Astrocyte (in vitro differentiated cells and primary cell): ENCODE data around the gene ACSS3.
"Not testable (repeated sequence)": the region's sequence is repeated elsewhere in the genome, so short reads cannot be mapped to it uniquely, and the experiment has no call there.

Experiments used
- EZH2 ChIP-seq: IDR thresholded peaks from 2 replicates; pipeline ENCODE4 v1.6.1; 2012; ENCODE audit warnings: mild to moderate bottlenecking, low read length, inconsistent platforms; ENCODE audit not compliant: insufficient read depth
- TF ChIP-seq, protein P1 (sequence below): IDR thresholded peaks from 2 replicates; pipeline ENCODE4 v1.5.1; 2011; ENCODE audit warnings: low read depth, mild to moderate bottlenecking, inconsistent platforms, low read length, moderate library complexity; ENCODE audit not compliant: insufficient read depth

DNA sequence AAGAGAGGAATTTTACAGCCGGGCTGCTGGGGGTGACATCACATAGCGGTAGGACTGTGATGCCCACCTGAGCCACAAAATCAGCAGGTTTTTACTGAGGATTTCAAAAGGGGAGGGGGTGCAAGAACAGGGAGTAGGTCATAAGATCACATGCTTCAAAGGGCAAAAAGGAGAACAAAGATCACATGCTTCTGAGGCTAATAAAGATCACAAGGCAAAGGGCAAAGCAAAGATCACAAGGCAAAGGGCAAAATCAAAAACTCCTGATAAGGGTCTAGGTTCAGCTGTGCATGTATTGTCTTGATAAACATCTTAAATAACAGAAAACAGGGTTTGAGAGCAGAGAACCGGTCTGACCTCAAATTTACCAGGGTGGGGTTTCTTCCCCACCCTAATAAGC lies 41.2 kb downstream of the ACSS3 start:
- TF ChIP-seq, protein P1, sequence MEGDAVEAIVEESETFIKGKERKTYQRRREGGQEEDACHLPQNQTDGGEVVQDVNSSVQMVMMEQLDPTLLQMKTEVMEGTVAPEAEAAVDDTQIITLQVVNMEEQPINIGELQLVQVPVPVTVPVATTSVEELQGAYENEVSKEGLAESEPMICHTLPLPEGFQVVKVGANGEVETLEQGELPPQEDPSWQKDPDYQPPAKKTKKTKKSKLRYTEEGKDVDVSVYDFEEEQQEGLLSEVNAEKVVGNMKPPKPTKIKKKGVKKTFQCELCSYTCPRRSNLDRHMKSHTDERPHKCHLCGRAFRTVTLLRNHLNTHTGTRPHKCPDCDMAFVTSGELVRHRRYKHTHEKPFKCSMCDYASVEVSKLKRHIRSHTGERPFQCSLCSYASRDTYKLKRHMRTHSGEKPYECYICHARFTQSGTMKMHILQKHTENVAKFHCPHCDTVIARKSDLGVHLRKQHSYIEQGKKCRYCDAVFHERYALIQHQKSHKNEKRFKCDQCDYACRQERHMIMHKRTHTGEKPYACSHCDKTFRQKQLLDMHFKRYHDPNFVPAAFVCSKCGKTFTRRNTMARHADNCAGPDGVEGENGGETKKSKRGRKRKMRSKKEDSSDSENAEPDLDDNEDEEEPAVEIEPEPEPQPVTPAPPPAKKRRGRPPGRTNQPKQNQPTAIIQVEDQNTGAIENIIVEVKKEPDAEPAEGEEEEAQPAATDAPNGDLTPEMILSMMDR: not testable (repeated sequence)
- TF ChIP-seq EZH2: not testable (repeated sequence)
